GM19372 (cell line): ENCODE data around the gene DCLK2.

Experiments used
- ATAC-seq: cut with Tn5 transposase; IDR thresholded peaks from one replicate; pipeline ENCODE4 v1.9.1; 2021; ENCODE audit warnings: mild to moderate bottlenecking, low read depth, moderate library complexity; ENCODE audit not compliant: unreplicated experiment

The DCLK2 gene

GRCh38 chr4:150255610-150256224 is 177.5 kb downstream of the DCLK2 start:
- ATAC-seq = no peak

GRCh38 chr4:150256225-150256620 is 178.0 kb downstream of the DCLK2 start:
- ATAC-seq = no peak

- ATAC-seq = no peak
These were observed 178.8 kb downstream of the DCLK2 start for GRCh38 chr4:150256841-150257730.

- ATAC-seq = no peak
These were observed 180.3 kb downstream of the DCLK2 start for GRCh38 chr4:150258569-150258968.

- no peak for ATAC-seq
These were observed 181.8 kb downstream of the DCLK2 start for GRCh38 chr4:150259861-150260567.

- no peak for ATAC-seq
These were observed 183.3 kb downstream of the DCLK2 start for GRCh38 chr4:150261571-150261970.

- ATAC-seq = no peak
These were observed 184.4 kb downstream of the DCLK2 start for GRCh38 chr4:150262611-150263010.

GRCh38 chr4:150264595-150265161 is 186.4 kb downstream of the DCLK2 start:
- ATAC-seq = no peak

- ATAC-seq = no peak
These were observed 187.6 kb downstream of the DCLK2 start for GRCh38 chr4:150265806-150266205.

- no peak for ATAC-seq
These were observed 190.2 kb downstream of the DCLK2 start for GRCh38 chr4:150268444-150268843.

GRCh38 chr4:150278206-150278605 is 200.0 kb downstream of the DCLK2 start:
- ATAC-seq = no peak

GRCh38 chr4:150280081-150280895 is 202.0 kb downstream of the DCLK2 start:
- no peak for ATAC-seq

GRCh38 chr4:150280975-150281374 is 202.7 kb downstream of the DCLK2 start:
- no peak for ATAC-seq

- no peak for ATAC-seq
These were observed 205.4 kb downstream of the DCLK2 start for GRCh38 chr4:150283689-150284088.

- ATAC-seq = no peak
These were observed 208.4 kb downstream of the DCLK2 start for GRCh38 chr4:150286656-150287055.

- no peak for ATAC-seq
These were observed 211.0 kb downstream of the DCLK2 start for GRCh38 chr4:150289198-150289597.

GRCh38 chr4:150289881-150290280 is 211.6 kb downstream of the DCLK2 start:
- ATAC-seq = no peak

- no peak for ATAC-seq
These were observed 219.7 kb downstream of the DCLK2 start for GRCh38 chr4:150297861-150298474.

GRCh38 chr4:150299816-150300215 is 221.6 kb downstream of the DCLK2 start:
- no peak for ATAC-seq

- ATAC-seq = no peak
These were observed 224.3 kb downstream of the DCLK2 start for GRCh38 chr4:150302553-150302952.
